Mammary epithelial cell (primary cell): Measurements from ENCODE around the gene AKAP13.

Source experiments
- CTCF ChIP-seq, 2 donors: IDR thresholded peaks in 1 of 2; conservative IDR thresholded peaks in 1 of 2; 2 replicates each; pipeline ENCODE4 v1.5.1; 2011 to 2012; ENCODE audit warnings: inconsistent platforms in 2 of 2, low read length in 2 of 2, mild to moderate bottlenecking in 2 of 2, control low read depth in 1 of 2, low read depth in 1 of 2; ENCODE audit not compliant: insufficient read depth in 1 of 2; ENCODE audit errors: extremely low read depth in 1 of 2
- EZH2 ChIP-seq: IDR thresholded peaks from 2 replicates; pipeline ENCODE4 v1.6.1; 2012; ENCODE audit warnings: low read length, inconsistent platforms, borderline replicate concordance

GRCh38 chr15:85603160-85603559, 222.8 kb downstream of the AKAP13 start:
- no peak for TF ChIP-seq CTCF (conservative IDR thresholded peaks at IDR 0.05 in 1 of 2, IDR thresholded peaks at IDR 0.05 in 1 of 2; ENCODE audit: extremely low read depth in 1 of 2, insufficient read depth in 1 of 2, low read depth in 1 of 2, low read length in 2 of 2)
- no peak for TF ChIP-seq EZH2
